HG03575 (cell line): ENCODE measurements around the gene ADAMTS18.

Experiments used
- ATAC-seq: cut with Tn5 transposase; IDR thresholded peaks from one replicate; pipeline ENCODE4 v1.9.1; 2021; ENCODE audit not compliant: unreplicated experiment, insufficient number of reproducible peaks, low FRiP score; ENCODE audit errors: extremely low read depth

Gene ADAMTS18

DNA sequence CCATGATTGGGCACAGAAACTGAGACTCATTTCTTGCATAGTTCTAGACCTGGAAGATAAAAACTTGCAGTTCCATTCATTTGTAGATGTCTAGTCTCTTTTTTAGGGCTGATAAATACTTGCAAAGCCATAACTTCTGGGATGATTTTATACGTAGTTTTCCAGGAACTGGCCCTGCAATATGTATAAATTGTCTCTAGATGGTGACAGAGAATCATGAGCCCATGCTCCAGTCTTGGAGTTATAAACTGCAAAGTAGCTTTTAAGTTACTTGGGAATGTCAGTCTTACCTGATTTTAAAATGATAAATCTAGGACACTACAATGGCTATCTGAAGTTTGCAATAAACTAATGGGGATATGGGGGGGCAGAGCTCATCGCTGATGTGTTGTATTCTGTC is 3.0 kb upstream of the ADAMTS18 start:
- ATAC-seq: no peak

GRCh38 chr16:77435272-77435820 is 512 bp upstream of the ADAMTS18 start:
- ATAC-seq: no peak

- no peak for ATAC-seq
Measured at GRCh38 chr16:77434022-77434529, 758 bp downstream of the ADAMTS18 start.

GRCh38 chr16:77433146-77433545 is 1.7 kb downstream of the ADAMTS18 start:
- ATAC-seq: no peak

DNA sequence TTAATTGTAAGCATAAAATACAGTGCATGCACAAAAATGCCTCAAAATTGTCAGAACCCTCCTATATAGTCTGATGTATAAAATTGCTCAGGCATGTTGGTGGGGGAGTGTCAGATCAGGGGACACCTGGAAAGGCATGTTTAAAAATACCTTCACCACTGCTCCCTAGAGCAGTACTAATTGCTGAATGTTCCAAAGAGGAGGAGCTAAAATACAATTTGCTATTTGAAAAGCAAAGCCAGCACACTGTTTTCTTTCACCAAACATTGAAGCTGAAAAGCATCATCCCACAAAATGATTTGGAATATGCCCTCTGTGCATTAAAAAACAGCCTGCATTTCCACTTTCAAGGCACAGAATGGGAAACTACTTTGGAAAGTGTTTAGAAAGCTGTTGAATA is 2.6 kb downstream of the ADAMTS18 start:
- ATAC-seq: no peak

DNA sequence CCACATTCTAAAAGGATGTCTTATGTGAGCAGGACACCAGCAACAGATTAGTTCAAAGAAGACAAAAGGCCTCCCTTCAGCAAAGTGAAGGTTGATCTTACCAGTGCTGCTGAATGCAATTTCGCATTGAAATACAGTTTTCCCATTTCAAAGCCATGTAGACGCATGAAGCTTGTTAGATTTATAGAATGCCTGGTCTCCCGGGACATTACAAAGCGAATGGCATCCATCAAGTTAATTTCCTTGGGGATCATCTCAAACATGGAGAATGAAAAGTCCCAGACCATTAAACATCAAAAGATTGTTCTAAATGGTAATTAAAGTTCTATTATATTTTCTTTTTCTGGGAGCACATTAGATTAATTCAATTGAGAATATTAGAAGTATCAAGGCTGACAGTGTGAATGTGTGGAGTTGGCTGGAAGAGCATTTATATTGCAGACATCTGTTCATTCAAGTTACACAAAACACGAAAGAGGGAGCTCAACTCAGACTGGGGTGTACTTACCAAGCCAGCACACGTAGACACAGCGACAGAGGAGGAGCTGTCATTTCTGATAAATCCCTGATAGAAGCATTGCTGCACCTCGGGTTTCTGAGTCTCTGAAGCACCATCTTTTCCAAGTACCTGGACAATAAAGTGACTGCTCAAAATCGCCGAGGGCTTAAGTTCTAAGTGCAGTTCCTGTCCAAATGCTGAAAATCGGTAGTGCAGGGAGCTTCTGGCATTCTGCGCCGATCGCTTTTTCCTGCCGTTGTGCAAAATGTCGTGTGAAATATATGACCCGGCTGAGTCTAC is 3.8 kb downstream of the ADAMTS18 start:
- no peak for ATAC-seq

DNA sequence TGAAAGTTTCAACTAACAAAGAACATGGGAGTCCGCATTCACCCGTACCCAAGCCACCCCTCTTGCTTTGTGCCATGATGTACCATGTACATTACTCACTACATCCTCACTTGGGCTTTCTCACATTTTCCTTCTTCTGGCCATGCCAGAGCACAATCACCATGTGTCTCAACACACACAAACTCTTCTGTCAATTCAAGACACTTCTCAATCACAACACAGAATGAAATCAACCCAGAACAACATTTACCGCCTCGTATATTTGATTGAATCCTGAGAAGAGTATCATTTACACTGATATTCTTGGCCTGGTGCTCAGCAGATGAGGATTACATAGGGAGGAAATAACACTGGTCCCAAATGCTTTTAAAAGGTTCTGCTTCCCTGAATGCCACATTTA is 4.5 kb downstream of the ADAMTS18 start:
- no peak for ATAC-seq

- ATAC-seq: no peak
Measured at GRCh38 chr16:77424871-77425604, 9.8 kb downstream of the ADAMTS18 start.

GRCh38 chr16:77422196-77422784 is 12.5 kb downstream of the ADAMTS18 start:
- no peak for ATAC-seq

DNA sequence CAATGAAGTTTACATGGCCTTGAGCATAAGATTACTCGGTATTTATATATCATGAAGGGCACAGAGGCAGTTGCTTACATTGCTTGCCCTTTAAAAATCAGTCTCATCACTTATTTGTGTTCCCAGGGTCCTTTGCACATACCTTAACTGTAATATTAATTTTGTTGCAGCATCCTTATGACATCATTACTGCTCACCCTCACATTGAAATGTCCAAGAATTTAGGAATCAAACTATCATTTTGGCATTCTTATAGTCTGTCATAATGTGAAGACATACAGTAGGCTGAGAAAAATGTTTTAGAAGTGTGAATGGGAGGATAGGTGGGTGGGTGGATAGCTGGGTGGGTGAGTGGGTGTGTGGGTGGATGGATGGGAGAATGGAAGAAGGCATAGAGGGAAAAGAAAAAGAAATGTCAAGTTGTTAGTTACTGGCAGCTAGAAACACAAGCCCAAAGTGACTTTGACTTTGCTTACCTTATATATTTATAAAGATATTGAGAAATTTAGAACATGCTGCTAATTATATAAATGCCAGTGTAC is 17.8 kb downstream of the ADAMTS18 start:
- ATAC-seq: no peak

DNA sequence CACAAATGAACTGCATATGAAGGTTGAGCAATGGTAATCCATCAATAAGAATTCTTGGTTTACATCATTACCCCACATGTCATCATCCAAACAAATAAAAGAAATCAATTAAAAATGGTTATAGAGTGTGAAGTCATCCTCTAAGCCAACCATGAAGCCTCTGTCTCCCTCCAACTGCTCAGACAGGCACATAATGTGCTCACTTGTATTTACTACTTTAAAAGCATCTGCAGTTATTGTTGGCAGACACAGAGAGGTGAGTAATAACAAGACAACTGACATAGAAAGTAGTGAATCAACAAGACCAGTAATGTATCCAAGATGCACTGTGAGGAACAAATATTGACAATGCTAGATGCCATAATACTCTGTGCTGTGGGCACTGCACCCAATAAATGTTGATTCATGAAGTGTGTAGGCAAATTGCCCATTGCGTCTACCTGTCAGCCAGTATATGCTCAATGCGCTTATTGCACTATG is 20.0 kb downstream of the ADAMTS18 start:
- ATAC-seq: no peak

DNA sequence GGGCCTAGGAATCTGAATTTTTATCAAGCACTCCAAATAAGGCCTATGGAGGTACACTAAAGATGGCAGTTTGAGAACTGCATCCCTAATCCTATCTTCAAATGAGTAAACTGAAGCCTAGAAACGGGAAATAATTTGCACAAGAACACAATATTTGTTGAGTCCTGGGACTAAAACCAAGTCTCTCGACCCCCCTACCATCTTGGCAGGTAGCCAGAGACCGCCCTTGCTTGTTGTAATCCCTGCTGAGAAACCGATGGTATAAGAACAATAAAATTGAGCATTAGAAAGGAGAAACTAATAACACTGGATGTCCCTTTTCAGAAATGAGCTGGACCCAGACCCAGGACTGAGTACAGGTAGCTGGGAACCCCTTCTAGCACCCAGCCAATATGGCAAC is 24.4 kb downstream of the ADAMTS18 start:
- no peak for ATAC-seq

DNA sequence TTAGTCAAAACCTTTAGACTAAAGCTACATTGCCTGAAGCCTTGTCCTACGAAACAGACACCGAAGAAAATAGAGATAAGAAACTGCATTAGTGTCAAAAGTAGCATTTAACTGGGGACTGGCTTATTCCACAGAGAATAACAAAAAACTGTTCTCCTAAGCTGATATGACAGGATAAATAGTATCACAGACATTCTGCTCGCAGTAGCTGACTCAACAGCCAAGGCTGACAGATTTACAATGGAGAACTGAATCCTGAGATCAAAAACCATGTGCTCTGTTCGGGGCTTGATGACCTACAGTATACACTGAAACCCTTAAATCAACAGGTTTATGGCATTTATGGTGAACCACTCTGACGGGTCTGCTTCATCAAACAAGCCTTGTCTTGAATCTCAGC is 25.5 kb downstream of the ADAMTS18 start:
- no peak for ATAC-seq

GRCh38 chr16:77408607-77409006 is 26.2 kb downstream of the ADAMTS18 start:
- no peak for ATAC-seq

- no peak for ATAC-seq
Measured at GRCh38 chr16:77406680-77407079, 28.2 kb downstream of the ADAMTS18 start.

DNA sequence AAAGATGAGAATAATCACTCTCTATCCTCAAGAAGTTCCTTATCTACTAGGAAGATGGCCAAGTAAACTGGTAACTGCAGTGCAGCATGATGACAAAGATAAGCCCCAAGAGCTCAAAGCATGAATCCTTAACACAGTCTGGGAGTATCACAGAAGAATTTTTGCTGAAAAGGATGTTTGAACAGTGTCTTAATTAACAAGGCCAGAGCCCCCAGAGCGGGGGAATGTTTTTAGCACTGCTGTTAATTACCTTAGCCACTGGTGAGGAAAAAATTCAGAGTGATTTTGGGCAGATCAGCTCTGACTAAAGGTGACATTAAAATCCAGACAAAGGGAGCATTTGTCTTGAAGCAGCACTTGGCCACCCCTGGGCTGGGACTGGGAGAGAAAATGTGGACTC is 30.1 kb downstream of the ADAMTS18 start:
- ATAC-seq: no peak

- ATAC-seq: no peak
Measured at GRCh38 chr16:77403732-77404131, 31.1 kb downstream of the ADAMTS18 start.

GRCh38 chr16:77402672-77403071 is 32.2 kb downstream of the ADAMTS18 start:
- no peak for ATAC-seq

DNA sequence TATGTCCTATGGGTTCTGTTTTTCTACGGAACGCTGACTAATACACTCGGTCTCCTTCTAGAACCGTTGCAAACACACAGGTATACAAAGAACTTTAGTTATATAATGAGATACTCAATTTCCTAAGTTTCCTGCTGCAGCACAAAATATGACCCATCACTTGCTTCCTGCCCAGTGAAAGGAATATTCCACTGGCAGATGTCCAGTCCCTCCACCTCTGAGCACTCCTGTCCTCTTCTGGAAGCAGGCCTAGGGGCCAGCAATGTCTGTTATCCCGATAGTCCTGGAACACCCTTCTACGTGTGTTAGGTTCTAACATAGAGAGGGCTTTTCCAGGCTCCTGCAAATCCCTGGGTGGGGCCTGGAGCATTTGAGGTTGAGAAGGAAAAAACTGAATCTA is 32.7 kb downstream of the ADAMTS18 start:
- no peak for ATAC-seq
